HG03442 (cell line): ENCODE measurements around the gene NLRP6.
"Not testable (repeated sequence)": the region's sequence is repeated elsewhere in the genome, so short reads cannot be mapped to it uniquely, and the experiment has no call there.

ENCODE experiments used
- ATAC-seq: cut with Tn5 transposase; IDR thresholded peaks from one replicate; pipeline ENCODE4 v1.9.1; 2021; ENCODE audit warnings: mild to moderate bottlenecking, moderate library complexity; ENCODE audit not compliant: unreplicated experiment

The NLRP6 gene

GRCh38 chr11:319121-319887 is 41.1 kb downstream of the NLRP6 start:
- not testable (repeated sequence) for ATAC-seq

- ATAC-seq = not testable (repeated sequence)
These were observed 41.7 kb downstream of the NLRP6 start for GRCh38 chr11:319888-320273.

DNA sequence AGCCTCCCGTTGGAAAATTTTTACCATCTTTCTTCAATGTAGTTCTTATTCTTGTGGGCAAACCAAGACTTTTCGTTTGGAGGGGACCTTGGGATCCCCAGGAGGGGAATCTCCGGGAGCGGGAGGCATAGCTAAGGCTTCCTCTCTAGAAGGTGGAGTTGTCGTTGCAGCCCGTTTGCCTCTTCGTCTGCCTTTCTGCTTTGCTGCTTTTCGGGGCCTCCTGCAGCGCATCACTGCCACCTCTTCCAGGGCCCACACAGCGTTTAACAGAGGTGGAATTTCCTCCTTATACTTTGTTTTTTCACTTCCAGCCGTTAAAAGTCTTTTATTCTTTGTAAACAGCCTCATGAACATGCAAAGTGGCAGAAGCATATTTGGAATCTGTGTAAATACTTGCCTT is 45.9 kb downstream of the NLRP6 start:
- no peak for ATAC-seq

DNA sequence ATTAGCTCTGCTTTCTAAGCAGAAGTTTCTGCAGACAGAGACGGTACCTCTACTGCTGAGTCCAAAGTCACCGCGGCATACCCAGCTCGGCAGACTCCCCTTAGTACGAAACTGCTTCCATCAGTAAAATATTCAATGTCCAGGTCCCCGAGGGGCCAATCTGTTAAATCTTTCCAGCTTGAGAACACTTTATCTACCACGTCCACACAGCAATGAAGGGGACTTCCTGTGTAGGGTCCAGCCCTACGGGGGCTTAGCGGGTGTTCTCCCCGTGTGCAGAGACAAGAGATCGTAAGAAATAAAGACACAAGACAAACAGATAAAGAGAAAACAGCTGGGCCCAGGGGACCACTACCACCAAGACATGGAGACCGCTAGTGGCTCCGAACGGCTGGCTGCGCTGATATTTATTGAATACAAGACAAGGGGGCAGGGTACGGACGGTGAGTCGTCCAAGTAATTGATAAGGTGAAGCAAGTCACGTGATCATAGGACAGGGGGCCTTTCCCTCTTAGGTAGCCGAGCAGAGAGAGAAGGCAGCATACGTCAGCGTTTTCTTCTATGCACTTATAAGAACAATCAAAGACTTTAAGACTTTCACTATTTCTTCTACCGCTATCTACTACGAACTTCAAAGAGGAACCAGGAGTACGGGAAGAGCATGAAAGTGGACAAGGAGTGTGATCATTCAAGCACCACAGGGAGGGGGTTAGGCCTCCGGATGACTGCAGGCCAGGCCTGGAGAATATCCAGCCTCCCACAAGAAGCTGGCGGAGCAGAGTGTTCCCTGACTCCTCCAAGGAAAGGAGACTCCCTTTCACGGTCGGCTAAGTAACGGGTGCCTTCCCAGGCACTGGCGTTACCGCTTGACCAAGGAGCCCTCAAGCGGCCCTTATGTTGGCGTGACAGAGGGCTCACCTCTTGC is 46.6 kb downstream of the NLRP6 start:
- ATAC-seq = not testable (repeated sequence)

GRCh38 chr11:325796-326591 is 47.8 kb downstream of the NLRP6 start:
- ATAC-seq = no peak

- no peak for ATAC-seq
These were observed 48.3 kb downstream of the NLRP6 start for GRCh38 chr11:326592-326841.

DNA sequence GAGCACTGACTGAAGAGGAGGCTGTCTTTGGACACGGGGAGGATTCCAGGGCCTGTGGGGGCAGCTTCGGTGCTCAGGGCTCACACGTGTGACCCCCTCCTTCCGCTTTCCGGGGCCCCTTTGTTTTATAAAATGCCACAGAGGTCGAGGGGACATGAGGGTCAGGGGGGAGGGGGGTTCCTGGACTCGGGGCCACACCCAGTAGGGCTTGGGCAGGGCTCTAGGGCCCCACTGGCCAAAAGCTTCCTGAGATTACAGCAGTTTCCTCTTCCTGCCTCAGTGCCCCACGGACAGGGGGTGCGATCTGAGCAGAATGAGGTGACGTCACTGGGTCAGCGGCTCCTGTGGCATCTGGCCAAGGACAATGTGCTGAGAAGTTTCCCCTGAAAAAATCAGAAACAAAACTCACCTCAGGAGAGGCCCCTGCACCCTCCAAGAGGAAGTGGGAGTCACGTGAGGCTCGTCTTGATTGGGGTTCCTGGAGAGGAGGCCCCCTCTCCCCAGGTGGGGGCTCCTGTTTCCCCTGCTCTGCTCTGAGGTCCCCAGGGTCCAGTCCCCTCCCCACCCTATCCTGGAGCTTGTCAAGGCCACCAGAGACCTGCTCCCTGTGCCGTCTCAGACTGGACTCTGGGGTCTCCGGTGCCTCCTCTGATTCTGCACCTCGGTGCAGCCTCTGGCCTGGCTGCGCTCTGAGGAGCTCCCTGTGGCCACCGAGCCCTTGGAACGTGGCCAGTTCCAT is 48.8 kb downstream of the NLRP6 start:
- ATAC-seq = peak; percentile 53

DNA sequence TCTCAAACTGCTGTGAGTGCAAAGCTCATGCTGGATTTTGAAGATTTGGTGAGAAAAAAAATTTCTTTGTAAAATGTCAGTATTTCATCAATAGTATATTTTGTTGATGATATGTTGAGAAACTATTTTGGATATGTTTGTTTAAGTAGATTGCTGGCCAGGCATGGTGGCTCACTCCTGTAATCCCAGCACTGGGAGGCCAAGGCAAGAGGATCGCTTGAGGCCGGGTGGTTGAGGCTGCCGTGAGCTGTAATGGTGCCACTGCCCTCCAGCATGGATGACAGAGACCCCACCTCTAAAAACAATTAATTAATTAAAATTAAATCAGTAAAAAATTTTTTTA is 49.3 kb downstream of the NLRP6 start:
- ATAC-seq = no peak

GRCh38 chr11:328012-328411 is 49.8 kb downstream of the NLRP6 start:
- ATAC-seq = no peak

GRCh38 chr11:328516-329100 is 50.4 kb downstream of the NLRP6 start:
- ATAC-seq = not testable (repeated sequence)

DNA sequence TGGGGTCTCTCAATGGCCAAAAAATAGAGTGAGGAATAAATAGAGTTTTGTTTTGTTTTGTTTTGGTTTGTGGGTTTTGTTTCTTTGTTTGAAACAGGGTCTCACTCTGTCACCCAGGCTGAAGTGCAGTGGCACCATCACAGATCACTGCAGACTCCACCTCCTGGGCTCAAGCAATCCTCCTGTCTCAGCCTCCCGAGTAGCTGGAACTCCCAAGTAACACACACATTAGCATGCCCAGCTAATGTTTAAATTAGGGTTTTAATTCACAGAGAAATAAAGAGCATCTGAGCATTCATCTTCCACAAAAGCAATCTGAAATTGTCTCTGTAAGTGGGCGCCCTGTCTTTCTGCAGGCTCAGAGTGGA is 51.7 kb downstream of the NLRP6 start:
- ATAC-seq = no peak

DNA sequence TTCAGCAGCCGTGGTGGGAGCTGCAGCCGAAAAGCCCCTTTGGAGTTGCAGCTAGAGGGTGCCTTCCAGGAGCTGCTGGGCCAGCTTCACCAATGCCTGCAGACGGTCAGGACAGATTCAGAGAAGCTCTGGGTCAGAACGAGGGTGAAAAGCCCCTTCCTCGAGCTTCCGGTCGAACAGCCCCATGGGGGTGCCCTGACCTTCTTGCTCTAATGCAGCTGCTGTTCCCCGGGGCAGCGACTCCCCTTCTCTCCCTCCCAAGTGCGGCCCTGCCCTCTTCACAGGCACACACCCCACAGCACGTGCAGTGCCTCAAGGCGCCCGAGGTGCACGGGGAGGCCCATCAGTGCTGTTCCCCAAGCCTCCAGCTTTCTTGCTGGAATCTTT is 52.1 kb downstream of the NLRP6 start:
- ATAC-seq = no peak

- no peak for ATAC-seq
These were observed 52.6 kb downstream of the NLRP6 start for GRCh38 chr11:330694-331357.

DNA sequence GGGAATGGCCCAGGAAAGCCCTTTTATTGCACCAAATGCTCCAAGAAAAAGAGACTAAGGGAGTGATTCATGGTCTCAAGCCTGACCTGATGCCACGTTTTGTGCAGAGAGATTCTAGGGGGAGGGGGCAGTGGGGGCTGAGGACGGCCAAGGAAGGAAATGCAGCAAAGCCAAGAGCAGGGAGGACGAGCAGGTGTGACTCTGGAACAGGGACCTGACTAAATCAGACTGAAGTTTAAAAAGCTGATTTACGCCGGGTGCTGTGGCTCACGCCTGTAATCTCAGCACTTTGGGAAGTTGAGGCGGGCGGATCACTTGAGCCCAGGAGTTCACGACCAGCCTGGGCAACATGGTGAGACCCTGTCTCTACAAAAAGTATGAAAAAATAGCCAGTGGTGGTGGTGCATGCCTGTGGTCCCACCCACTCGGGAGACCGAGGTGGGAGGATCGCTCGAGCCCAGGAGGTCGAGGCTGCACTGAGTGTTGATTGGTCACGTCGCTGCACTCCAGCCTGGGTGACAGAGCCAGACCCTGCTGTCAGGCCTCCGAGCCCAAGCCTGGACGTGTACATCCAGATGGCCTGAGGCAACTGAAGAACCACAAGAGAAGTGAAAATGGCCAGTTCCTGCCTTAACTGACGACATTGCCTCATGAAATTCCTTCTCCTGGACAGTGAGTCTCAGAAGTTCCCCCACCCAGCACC is 53.3 kb downstream of the NLRP6 start:
- no peak for ATAC-seq

GRCh38 chr11:332651-333480 is 54.7 kb downstream of the NLRP6 start:
- ATAC-seq = no peak

GRCh38 chr11:333616-334263 is 55.5 kb downstream of the NLRP6 start:
- ATAC-seq = not testable (repeated sequence)

DNA sequence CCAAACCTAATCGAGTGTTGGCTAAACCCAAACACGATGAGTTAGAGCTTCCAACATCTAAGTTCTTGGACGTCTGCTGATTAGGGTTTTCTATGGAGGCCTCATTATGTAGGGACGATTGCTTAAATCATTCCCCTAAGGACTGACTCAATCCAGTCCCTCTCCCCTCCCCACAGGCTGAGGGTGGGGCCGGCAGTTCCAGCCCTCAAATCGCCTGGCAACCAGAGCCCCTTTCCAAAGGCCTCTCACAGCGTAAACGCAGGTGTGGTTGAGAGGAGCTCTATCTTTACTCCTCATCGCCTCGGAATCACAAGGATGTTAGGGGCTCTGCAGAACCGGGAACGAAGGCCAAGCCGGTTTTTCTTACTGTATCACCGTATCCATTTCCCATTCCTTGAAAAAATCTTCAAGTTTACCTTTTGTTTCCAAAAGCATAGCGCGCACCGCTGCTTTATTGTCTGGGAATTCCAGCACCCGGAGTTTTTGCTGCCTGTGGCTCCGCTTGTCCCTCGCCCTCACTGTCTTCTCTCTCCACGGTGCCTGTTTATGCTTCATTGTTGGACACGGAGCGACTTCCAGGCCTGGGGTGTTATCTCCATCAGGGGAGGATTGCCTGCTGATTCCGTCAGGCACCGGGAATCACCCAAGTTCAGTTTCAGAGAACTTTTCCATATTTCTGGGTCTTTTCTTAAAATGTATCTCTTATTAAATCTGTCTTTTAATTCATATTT is 56.2 kb downstream of the NLRP6 start:
- no peak for ATAC-seq
